OCI-LY1 (cell line): Measurements from ENCODE around the gene AGRN.

Source experiments
- CTCF ChIP-seq: fragments of 200-600 bp; sonication (generic), shearing (Covaris generic); IDR thresholded peaks from 2 replicates; pipeline ENCODE4 v1.5.1; 2017; ENCODE audit warnings: mild to moderate bottlenecking, antibody characterized with exemption, low read length, moderate library complexity, mixed read lengths
- EZH2 ChIP-seq: fragments of 200-600 bp; sonication (generic), shearing (Covaris generic); IDR thresholded peaks from 2 replicates; pipeline ENCODE4 v1.8.0; 2017; ENCODE audit warnings: borderline replicate concordance, mixed run types, mild to moderate bottlenecking, antibody characterized with exemption, low read length, moderate library complexity, mixed read lengths

GRCh38 chr1:1088029-1088800, 68.3 kb downstream of the AGRN start:
- TF ChIP-seq CTCF (no peak), EZH2 (no peak)
